GM19324 (cell line): Measurements from ENCODE around the gene LPAR1.
A peak's percentile ranks its signal among the peaks of the same experiment; 100 is the strongest.
"Not testable (repeated sequence)": the region's sequence is repeated elsewhere in the genome, so short reads cannot be mapped to it uniquely, and the experiment has no call there.

Source experiments
- ATAC-seq: cut with Tn5 transposase; IDR thresholded peaks from one replicate; pipeline ENCODE4 v1.9.1; 2021; ENCODE audit warnings: mild to moderate bottlenecking, moderate library complexity; ENCODE audit not compliant: unreplicated experiment, low FRiP score

The LPAR1 gene

GRCh38 chr9:110890416-110890815 is 147.9 kb downstream of the LPAR1 start:
- no peak for ATAC-seq

GRCh38 chr9:110887276-110887675 is 151.0 kb downstream of the LPAR1 start:
- no peak for ATAC-seq

- ATAC-seq = no peak
Observed at GRCh38 chr9:110886832-110887231, 151.4 kb downstream of the LPAR1 start.

- ATAC-seq = no peak
Observed at GRCh38 chr9:110880189-110880588, 158.1 kb downstream of the LPAR1 start.

- ATAC-seq = no peak
Observed at GRCh38 chr9:110877374-110877773, 160.9 kb downstream of the LPAR1 start.

GRCh38 chr9:110876929-110877328 is 161.3 kb downstream of the LPAR1 start:
- ATAC-seq = no peak

- peak; percentile 90 for ATAC-seq
Observed at GRCh38 chr9:110874963-110875674, 163.2 kb downstream of the LPAR1 start.

- ATAC-seq = no peak
Observed at GRCh38 chr9:110872920-110873319, 165.3 kb downstream of the LPAR1 start.

GRCh38 chr9:110871736-110872135 is 166.5 kb downstream of the LPAR1 start:
- no peak for ATAC-seq

- ATAC-seq = no peak
Observed at GRCh38 chr9:110869931-110870330, 168.3 kb downstream of the LPAR1 start.

- no peak for ATAC-seq
Observed at GRCh38 chr9:110864011-110864410, 174.3 kb downstream of the LPAR1 start.

- ATAC-seq = not testable (repeated sequence)
Observed at GRCh38 chr9:110861370-110862110, 176.7 kb downstream of the LPAR1 start.

- no peak for ATAC-seq
Observed at GRCh38 chr9:110856772-110857171, 181.5 kb downstream of the LPAR1 start.

GRCh38 chr9:110850401-110851135 is 187.7 kb downstream of the LPAR1 start:
- no peak for ATAC-seq

GRCh38 chr9:110847671-110848070 is 190.6 kb downstream of the LPAR1 start:
- ATAC-seq = no peak

- no peak for ATAC-seq
Observed at GRCh38 chr9:110846215-110846614, 192.1 kb downstream of the LPAR1 start.

GRCh38 chr9:110844121-110844520 is 194.1 kb downstream of the LPAR1 start:
- no peak for ATAC-seq

GRCh38 chr9:110842986-110843385 is 195.3 kb downstream of the LPAR1 start:
- ATAC-seq = no peak

- ATAC-seq = no peak
Observed at GRCh38 chr9:110842169-110842568, 196.1 kb downstream of the LPAR1 start.

- peak; percentile 76 for ATAC-seq
Observed at GRCh38 chr9:110837401-110838005, 200.8 kb downstream of the LPAR1 start.

- ATAC-seq = no peak
Observed at GRCh38 chr9:110835859-110836271, 202.4 kb downstream of the LPAR1 start.
